ENCODE results near the gene TMEM260.

The TMEM260 gene

DNA sequence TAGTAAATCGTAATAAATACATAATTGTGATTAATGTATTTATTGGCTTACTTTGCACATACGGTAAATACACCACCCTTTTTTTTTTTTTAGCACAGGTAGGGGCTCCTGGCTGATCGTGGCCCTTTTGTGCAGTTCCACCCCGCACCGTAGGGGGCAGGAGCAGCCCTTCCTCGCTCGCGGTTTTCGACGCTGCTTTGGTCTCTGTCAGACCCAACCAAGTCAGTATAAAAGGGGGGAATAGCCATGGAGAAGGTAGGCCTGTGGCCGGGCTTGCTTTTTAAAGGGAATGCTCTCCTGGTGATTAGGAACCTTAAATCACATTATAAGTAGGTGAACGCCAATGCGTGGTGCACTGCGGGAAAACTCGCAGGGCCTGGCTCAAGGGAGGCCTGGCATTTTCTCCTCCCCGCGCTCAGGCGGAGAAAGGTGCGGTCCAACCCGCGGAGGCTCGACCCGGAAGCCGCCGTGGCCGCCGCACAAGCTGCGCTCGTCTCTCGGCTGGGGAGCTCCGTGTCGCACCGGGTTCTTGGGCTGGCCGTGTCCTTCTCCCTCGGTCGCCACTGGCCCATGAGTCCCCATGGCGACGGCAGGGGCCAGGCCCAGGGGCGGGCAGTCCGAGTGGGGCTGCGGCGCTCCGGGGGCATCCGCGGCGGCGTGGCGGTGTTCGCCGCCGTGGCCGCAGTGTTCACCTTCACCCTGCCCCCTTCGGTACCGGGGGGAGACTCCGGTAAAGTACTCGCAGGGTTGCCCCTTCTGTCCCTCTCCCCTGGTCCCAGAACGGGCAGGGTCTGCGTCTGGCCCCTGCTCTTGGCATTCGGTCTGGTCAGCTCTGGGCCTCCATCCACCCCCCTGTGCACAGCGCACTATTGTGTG is at the start of gene TMEM260:
Gene TMEM260 (plus strand): TSS at position 454 of the 876 bp plus-strand sequence. CDS start 117 bp downstream, at position 571.
- peak; percentile 84 to 86 for DNase-seq (ENCODE audit: low read depth in 2 of 2)

DNA sequence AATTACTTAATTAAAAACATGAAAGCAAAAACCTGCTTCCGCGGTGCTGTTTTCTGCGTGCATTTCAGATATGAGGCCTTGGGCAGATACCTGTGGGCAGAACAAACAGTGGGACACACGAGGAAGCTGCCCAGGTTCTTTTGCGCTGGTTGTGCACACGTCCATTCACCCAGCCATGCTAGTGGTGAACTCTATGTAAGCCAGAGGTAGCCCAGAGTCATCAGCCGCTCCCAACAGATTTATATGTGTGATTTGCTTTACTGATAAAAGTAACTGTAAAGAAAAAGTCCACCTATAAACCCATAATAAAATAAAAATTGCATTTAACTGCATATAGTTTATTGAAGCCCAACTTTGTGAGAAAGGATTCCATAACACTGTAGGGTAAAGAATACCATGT is 47.1 kb upstream of the TMEM260 start:
- no peak for DNase-seq (ENCODE audit: low read depth in 2 of 2)

DNA sequence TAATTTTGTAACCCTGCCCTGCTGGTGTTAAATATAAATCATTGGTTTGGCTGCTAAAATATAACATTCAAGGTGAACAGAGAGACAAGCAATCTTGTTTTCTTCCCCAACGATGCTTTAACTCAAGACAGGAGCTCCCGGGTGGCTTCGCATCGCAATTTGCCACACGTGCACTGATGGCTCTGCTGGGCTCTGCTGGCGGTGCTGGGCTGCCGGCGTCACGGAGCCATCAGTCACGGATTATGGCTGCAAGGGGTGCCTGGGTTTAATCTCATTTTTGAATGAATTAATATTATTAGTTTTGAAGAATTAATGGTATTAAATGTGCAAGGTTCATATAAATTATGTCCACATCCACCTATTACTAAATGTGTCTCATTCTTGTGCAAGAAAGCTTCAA is 44.9 kb upstream of the TMEM260 start:
- no peak for DNase-seq (ENCODE audit: low read depth in 2 of 2)

GRCh38 chr14:56539862-56540261 is 39.7 kb upstream of the TMEM260 start:
- DNase-seq (ENCODE audit: low read depth in 2 of 2): no peak

- no peak for DNase-seq (ENCODE audit: low read depth in 2 of 2)
Observed at GRCh38 chr14:56543436-56543835, 36.2 kb upstream of the TMEM260 start.

GRCh38 chr14:56549721-56550120 is 29.9 kb upstream of the TMEM260 start:
- DNase-seq (ENCODE audit: low read depth in 2 of 2): no peak

- DNase-seq (ENCODE audit: low read depth in 2 of 2): no peak
Observed at GRCh38 chr14:56552615-56553014, 27.0 kb upstream of the TMEM260 start.

DNA sequence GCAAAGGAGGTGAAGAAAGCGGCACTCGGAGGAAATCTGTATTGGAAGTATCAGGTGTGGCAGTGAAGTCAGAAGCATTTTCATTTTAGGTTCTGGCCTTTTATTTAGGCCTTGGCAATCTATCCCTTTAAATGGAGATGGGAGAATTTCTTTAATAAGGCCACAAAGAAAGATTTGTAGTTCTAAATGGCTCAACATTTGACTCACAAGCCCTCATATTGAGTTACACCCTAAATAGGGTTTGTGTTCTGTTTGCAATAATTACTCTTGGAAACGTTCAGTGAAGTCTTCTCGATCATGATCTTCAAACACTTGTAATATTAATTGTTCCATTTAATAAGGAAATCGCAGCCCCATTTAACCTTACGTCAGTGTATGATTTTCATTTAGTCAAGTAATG is 25.3 kb upstream of the TMEM260 start:
- DNase-seq (ENCODE audit: low read depth in 2 of 2): no peak

DNA sequence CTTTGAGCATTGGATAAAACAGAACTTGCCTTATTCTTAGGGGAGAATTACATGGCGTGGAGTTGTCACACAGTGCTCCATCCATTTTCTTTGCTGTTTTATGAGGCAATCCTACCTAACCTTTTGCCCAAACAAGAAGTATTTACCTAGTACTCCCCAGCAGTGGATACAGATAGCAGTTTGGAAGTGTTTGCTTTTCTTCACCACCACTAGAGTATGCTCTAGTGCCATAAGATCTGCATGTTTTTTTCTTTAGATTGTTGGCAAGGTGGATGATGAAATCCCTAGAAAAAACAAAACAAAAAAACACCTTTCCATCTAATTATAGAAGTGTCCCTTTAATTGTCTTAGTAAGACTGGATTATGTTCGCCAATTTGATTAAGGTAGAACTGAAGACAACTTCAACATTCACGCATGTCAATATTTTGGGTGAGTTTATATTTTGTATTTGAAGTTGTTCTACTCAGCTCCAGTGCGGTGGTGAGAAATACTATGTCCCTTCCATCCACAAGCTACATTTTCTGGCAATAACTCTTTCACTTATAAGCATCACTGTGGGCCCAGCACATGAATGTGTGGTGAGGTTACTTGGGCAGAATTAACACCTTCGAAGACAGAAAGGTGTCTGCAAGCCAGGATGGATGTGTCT is 23.6 kb upstream of the TMEM260 start:
- DNase-seq (ENCODE audit: low read depth in 2 of 2): no peak

GRCh38 chr14:56559182-56559581 is 20.4 kb upstream of the TMEM260 start:
- DNase-seq (ENCODE audit: low read depth in 2 of 2): no peak

- no peak for DNase-seq (ENCODE audit: low read depth in 2 of 2)
Observed at GRCh38 chr14:56561606-56562005, 18.0 kb upstream of the TMEM260 start.

GRCh38 chr14:56562883-56563282 is 16.7 kb upstream of the TMEM260 start:
- DNase-seq (ENCODE audit: low read depth in 2 of 2): no peak

DNA sequence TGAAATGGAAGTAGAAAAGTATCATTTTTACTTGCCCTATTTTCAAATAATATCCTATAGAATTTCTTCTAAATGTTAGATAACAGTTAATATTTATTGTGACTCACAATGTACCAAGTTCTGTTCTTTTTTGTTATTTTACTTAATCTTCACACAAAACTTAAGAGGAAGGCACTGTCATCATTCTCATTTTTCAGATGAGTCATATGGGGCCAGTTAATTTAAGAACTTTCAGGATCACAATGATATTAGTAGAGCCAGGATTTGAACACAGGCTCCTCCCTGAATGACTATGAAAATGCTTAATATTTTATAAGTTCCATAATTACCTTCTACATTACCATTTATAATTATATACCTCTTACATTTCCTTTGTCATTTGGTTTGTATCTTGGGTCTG is 10.4 kb upstream of the TMEM260 start:
- DNase-seq (ENCODE audit: low read depth in 2 of 2): no peak

DNA sequence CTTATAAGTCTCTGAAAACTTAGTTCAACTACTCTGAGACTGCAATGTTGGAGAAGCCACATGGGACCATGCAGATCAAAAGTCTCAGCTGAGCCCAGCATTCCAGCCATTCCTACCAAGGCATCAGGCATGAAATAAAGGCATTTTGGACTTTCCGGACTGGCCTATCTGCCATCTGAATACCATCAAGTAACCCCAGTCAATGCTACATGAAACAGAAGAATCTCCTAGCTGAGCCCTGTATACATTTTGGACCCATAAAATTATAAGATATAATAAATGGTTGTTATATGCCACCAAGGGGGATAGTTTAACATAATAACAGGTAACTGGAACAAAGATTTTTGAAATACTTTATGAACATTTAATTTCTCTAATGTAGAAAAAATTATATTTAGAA is 9.3 kb upstream of the TMEM260 start:
- no peak for DNase-seq (ENCODE audit: low read depth in 2 of 2)

- no peak for DNase-seq (ENCODE audit: low read depth in 2 of 2)
Observed at GRCh38 chr14:56580221-56580711, 668 bp downstream of the TMEM260 start.

GRCh38 chr14:56581041-56581727 is 1.6 kb downstream of the TMEM260 start:
- no peak for DNase-seq (ENCODE audit: low read depth in 2 of 2)

- DNase-seq (ENCODE audit: low read depth in 2 of 2): no peak
Observed at GRCh38 chr14:56585461-56586084, 6.0 kb downstream of the TMEM260 start.

DNA sequence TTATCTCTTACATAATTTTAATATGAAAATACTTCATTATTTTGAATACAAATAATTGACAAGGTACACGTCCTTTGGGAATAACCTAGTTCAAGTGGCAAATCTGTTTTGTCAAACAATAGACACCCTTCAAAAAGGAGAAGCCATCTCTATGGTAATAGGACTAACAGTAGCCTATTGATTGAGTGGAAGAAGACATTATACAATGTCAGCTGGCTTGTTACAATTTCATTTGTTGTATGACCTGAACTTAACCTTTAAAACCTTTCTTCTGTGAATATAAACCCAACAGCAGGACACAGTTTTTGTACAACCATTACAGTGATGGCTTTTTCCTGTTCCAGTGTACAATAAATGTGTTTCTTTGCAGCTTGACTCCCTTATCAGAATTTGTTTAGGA is 8.1 kb downstream of the TMEM260 start:
- DNase-seq (ENCODE audit: low read depth in 2 of 2): no peak

DNA sequence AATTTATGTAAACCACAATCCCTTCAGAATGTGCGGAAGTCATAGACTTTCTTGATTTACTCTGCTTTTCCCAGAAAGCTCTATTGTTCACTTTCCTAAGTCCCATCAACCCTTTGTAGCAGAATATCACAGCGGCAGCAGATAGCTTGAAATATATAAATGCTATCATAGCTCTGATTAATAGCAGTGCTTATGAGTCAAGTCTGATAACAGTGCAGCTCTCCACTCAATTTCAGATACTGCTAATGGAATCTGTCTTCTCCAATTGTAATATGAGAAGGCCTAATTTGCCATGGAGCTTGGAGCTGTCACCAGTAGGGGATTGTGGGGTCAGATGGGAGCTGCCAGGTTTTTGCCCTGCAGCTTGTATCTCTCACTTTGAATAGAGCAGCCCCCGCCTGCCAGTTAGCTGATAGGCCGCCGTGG is 10.9 kb downstream of the TMEM260 start:
- DNase-seq (ENCODE audit: low read depth in 2 of 2): no peak

DNA sequence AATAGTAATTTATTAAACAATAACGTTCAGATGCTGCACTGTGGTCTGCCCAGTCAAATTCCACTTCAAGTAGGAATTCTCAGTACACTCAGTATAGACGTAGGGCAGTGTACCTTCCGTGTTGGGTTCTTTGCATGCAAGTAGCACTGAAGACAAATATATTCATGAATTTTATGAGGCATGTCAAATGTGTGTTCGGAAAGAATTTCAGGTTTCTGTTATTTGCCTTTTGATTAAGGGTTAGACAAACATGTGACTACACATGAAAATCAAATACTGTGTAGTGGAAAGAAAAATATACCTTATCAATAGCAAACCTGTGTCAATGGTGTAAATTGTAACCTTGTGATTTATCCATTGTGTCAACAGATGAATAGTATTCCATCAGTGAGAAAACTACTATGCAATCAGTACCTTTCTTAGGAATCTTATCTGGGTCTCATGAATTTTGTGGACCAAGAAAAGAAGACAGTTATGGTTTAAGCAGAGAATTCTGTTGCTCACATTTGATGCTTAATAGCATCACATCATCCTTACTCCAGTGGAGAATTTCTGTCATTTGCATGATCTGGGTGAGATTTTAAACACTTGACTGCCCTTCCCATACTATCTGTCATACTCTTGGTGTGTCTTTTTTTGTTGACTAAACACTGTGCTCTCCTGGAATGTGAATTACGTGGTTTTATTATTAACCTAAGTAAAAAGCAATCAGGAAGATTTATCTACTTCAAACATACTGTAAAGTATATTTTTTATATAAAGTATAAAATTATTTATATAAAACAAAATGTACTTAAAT is 13.3 kb downstream of the TMEM260 start:
- DNase-seq (ENCODE audit: low read depth in 2 of 2): no peak

- DNase-seq (ENCODE audit: low read depth in 2 of 2): no peak
Observed at GRCh38 chr14:56594428-56594827, 14.8 kb downstream of the TMEM260 start.

All from stimulated activated CD4-positive, alpha-beta T cell treated with anti-CD3 and anti-CD28 coated beads, Interleukin-1b, Interleukin-23, amount 100 ng/mL, for 4 hours (primary cell).